GM12878 (cell line): ENCODE results near the gene ATP2A1. TPM values are rescaled to one million over a fixed set of nuclear protein-coding genes. Genes with fewer than 3 reads are reported as not detected.

ENCODE experiments used
- ATAC-seq: fragments of 200-7000 bp; cut with Tn5 transposase; 3 replicates; pipeline ENCODE4 v1.9.1; 2020; ENCODE audit warnings: mild to moderate bottlenecking, moderate library complexity
- BruUV-seq: library from RNA; stranded (reverse); fragments of 400-500 nt; replicated peaks from 2 replicates; lab custom pipeline; 2021; lab: Mats Ljungman, UMichigan
- CTCF ChIA-PET: fragments of 300-600 bp; sonication (Branson Sonifier 250); formaldehyde crosslinking; extraction: SDS; loops from one replicate; lab custom pipeline; 2021; ENCODE audit warnings: inconsistent platforms; lab: Yijun Ruan, JAX
- POLR2A ChIA-PET: fragments of 350-600 bp; formaldehyde crosslinking; extraction: SDS; loops from one replicate; lab custom pipeline; 2021; ENCODE audit warnings: inconsistent platforms; lab: Charles Lee
- RAD21 ChIA-PET: fragments of 300-600 bp; sonication (Branson Sonifier 250); formaldehyde crosslinking; loops from one replicate; lab custom pipeline; 2023; ENCODE audit warnings: antibody characterized with exemption; ENCODE audit not compliant: unreplicated experiment; lab: Charles Lee
- SMC1A ChIA-PET: fragments of 300-600 bp; sonication (Branson Sonifier 250); formaldehyde crosslinking; loops from one replicate; lab custom pipeline; 2023; ENCODE audit not compliant: unreplicated experiment, uncharacterized antibody; lab: Charles Lee
- DNase-seq: peaks from one replicate; pipeline ENCODE4 v3.0.0-alpha.2; 2011; ENCODE audit warnings: low read depth, low spot score
- FAIRE-seq: peaks from 3 replicates; lab custom pipeline; 2011; peaks lifted over from hg19 to GRCh38; lab: Jason Lieb, UNC
- H2AFZ ChIP-seq: 2 replicates; pipeline ENCODE4 v1.6.0; 2011; ENCODE audit warnings: low read depth, low read length, control low read depth; ENCODE audit not compliant: control insufficient read depth
- H3K27ac ChIP-seq: 2 replicates; pipeline ENCODE4 v1.5.1; 2011; ENCODE audit warnings: control low read depth; ENCODE audit not compliant: control insufficient read depth, insufficient read depth
- H3K27me3 ChIP-seq, 2 experiments: replicated peaks in 1 of 2; 2 replicates each; pipeline versions ENCODE4 v1.6.0 to v1.6.1; 2011; ENCODE audit warnings: low read length in 1 of 2; ENCODE audit not compliant: control insufficient read depth in 2 of 2, insufficient read depth in 2 of 2
- H3K36me3 ChIP-seq, 2 experiments: 2 replicates each; pipeline ENCODE4 v1.5.1; 2011; ENCODE audit warnings: low read length in 1 of 2; ENCODE audit not compliant: control insufficient read depth in 2 of 2, insufficient read depth in 2 of 2
- H3K4me1 ChIP-seq: 2 replicates; pipeline ENCODE4 v1.6.1; 2011; ENCODE audit warnings: mild to moderate bottlenecking, low read length, moderate library complexity, mixed read lengths; ENCODE audit not compliant: control insufficient read depth, insufficient read depth
- H3K4me2 ChIP-seq: 2 replicates; pipeline ENCODE4 v1.6.0; 2011; ENCODE audit warnings: control low read depth; ENCODE audit not compliant: control insufficient read depth, insufficient read depth
- H3K4me3 ChIP-seq: fragments of 200-600 bp; sonication (generic); 2 replicates; pipeline ENCODE4 v1.5.1; 2016
- H3K79me2 ChIP-seq: 2 replicates; pipeline ENCODE4 v1.6.0; 2011; ENCODE audit warnings: low read length; ENCODE audit not compliant: control insufficient read depth, insufficient read depth
- H3K9ac ChIP-seq: 2 replicates; pipeline ENCODE4 v1.8.0; 2011; ENCODE audit warnings: low read length, control low read depth, mixed read lengths; ENCODE audit not compliant: control insufficient read depth, insufficient read depth
- H3K9me3 ChIP-seq: replicated peaks from 3 replicates; pipeline ENCODE4 v1.5.1; 2011; ENCODE audit warnings: mild to moderate bottlenecking, low read length; ENCODE audit not compliant: control insufficient read depth, insufficient read depth
- H4K20me1 ChIP-seq: 2 replicates; pipeline ENCODE4 v1.6.0; 2011; ENCODE audit not compliant: control insufficient read depth, insufficient read depth
- CBFB ChIP-seq: IDR thresholded peaks from 2 replicates; pipeline ENCODE4 v1.6.1; 2016; ENCODE audit warnings: antibody characterized with exemption, low read depth
- FOXM1 ChIP-seq: IDR thresholded peaks from 2 replicates; pipeline ENCODE4 v1.6.1; 2012; ENCODE audit warnings: low read depth, mild to moderate bottlenecking, inconsistent platforms, low read length, moderate library complexity
- IRF4 ChIP-seq: IDR thresholded peaks from 2 replicates; pipeline ENCODE4 v1.6.1; 2011; ENCODE audit warnings: low read depth, low read length
- KLF5 ChIP-seq: fragments of 450-650 bp; IDR thresholded peaks from 2 replicates; pipeline ENCODE4 v1.6.1; 2014; ENCODE audit warnings: mild to moderate bottlenecking; ENCODE audit not compliant: partially characterized antibody
- MEF2A ChIP-seq: IDR thresholded peaks from 2 replicates; pipeline ENCODE4 v1.6.1; 2011; ENCODE audit warnings: low read depth, mild to moderate bottlenecking, low read length, moderate library complexity; ENCODE audit not compliant: insufficient read depth
- MYB ChIP-seq: fragments of 150-350 bp; IDR thresholded peaks from 2 replicates; pipeline ENCODE4 v1.6.1; 2014; ENCODE audit warnings: mild to moderate bottlenecking, low read depth, low read length, borderline replicate concordance
- NR2F1 ChIP-seq: fragments of 450-650 bp; conservative IDR thresholded peaks from 2 replicates; pipeline ENCODE4 v1.6.1; 2017; ENCODE audit warnings: mild to moderate bottlenecking
- SUZ12 ChIP-seq: fragments of 200-600 bp; sonication (generic); IDR thresholded peaks from one replicate; pipeline ENCODE4 v1.6.1; 2018; ENCODE audit warnings: antibody characterized with exemption, mild to moderate bottlenecking; ENCODE audit not compliant: unreplicated experiment
- TCF12 ChIP-seq: IDR thresholded peaks from 2 replicates; pipeline ENCODE4 v1.6.1; 2011; ENCODE audit warnings: low read depth, mild to moderate bottlenecking, low read length
- ZNF622 ChIP-seq: fragments of 450-650 bp; IDR thresholded peaks from 2 replicates; pipeline ENCODE4 v1.6.1; 2017; ENCODE audit warnings: mild to moderate bottlenecking, inconsistent platforms
- ZZZ3 ChIP-seq: IDR thresholded peaks from 2 replicates; pipeline ENCODE4 v1.6.1; 2011; ENCODE audit warnings: low read depth; ENCODE audit not compliant: control insufficient read depth, insufficient read length
- WGBS: methylation state at CpG from one replicate; pipeline ENCODE4 v1.1.6; 2016; ENCODE audit warnings: low lambda C conversion rate; ENCODE audit not compliant: insufficient replicate concordance, insufficient coverage; ENCODE audit errors: missing lambda C conversion rate; 5-methylcytosine and 5-hydroxymethylcytosine counted together
- in situ Hi-C: fragments of 300-500 bp; cut with MboI; formaldehyde crosslinking; loops from 9 replicates; pipeline ENCODE4 v1.14.3; 2018; ENCODE audit warnings: mixed read lengths
- intact Hi-C: fragments of 100-400 bp; cut with micrococcal nuclease; formaldehyde crosslinking; loops from one replicate; pipeline ENCODE4 v1.14.2; 2022; ENCODE audit not compliant: unreplicated experiment
- polyA plus RNA-seq, 11 experiments: library from polyadenylated mRNA; depleted of rRNA in 4 of 11; unstranded in 6 of 11; stranded (reverse) in 5 of 11; fragments of >200 nt; fragmentation: Nextera tagmentation in 4 of 11; fragmentation: Illumina TruSeq in 1 of 11; extraction: Ambion mirVana in 4 of 11; extraction: Trizol in 1 of 11; gene quantifications; 1 replicate in 1 of 11; 2 replicates in 10 of 11; pipeline versions ENCODE4 v1.2.1 to v1.2.3, GENCODE V29; 2011 to 2016; ENCODE audit warnings: inconsistent platforms in 2 of 11, missing spikeins in 2 of 11, low read depth in 1 of 11
- total RNA-seq, 4 experiments: library from RNA; depleted of rRNA in 3 of 4; stranded (reverse); fragments of >200 nt in 3 of 4; fragmentation: Illumina TruSeq in 1 of 4; extraction: Trizol in 1 of 4; gene quantifications; 2 replicates each; pipeline versions ENCODE4 v1.2.1 to v1.2.3, GENCODE V29; 2013 to 2021
- TF ChIP-seq, protein P1 (sequence below): fragments of 150-350 bp; IDR thresholded peaks from 2 replicates; pipeline ENCODE4 v1.6.1; 2016; ENCODE audit warnings: low read depth, low read length
- TF ChIP-seq, protein P2 (sequence below): IDR thresholded peaks from 2 replicates; pipeline ENCODE4 v1.6.1; 2011; ENCODE audit warnings: mild to moderate bottlenecking, low read depth, low read length, moderate library complexity; ENCODE audit not compliant: insufficient replicate concordance
- TF ChIP-seq, protein P3 (sequence below): fragments of 450-650 bp; IDR thresholded peaks from 2 replicates; pipeline ENCODE4 v1.6.1; 2017; ENCODE audit warnings: mild to moderate bottlenecking
- TF ChIP-seq, protein P4 (sequence below): IDR thresholded peaks from 2 replicates; pipeline ENCODE4 v1.6.1; 2012; ENCODE audit warnings: mild to moderate bottlenecking, low read depth, low read length

The ATP2A1 gene
- total and polyA plus RNA-seq, 10 of the 15 experiments (the other 5 are each of a cell fraction or from before 2014, with no cell fraction given) = 0.13 to 1.7 (median 0.88) TPM

DNA sequence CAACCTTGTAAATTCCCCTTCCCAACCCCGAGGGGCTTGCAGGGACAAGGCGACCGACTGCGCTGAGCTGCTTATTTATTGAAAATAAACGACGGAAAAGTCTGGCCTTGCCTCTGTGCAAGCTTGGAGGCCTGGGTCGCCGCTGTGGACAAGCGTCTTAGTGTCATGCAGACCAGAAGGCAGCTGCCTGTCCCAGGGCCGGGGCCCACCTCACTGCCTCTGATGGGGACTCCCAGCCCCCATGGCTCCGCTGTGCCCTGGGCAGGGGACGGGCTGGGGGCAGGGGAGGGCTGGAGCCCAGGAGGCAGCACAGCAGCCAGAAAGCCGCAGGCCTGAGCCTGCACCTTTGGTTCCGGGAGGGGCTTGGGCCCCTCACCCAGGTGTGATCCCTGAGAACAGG lies 26.1 kb downstream of the ATP2A1 start:
- RAD21 ChIA-PET = no interaction called here
- H3K27me3 ChIP-seq = no peaks in the 10 kb centered on the region
- POLR2A ChIA-PET = no interaction called here
- H3K79me2 ChIP-seq = no peaks in the 10 kb centered on the region
- no peaks in the 10 kb centered on the region for H4K20me1 ChIP-seq
- no peak overlapping the region for H3K4me3 ChIP-seq
- H3K27ac ChIP-seq = no peak overlapping the region
- WGBS = 86% methylated on average over 14 of the region's 14 CpGs
- no peaks in the 10 kb centered on the region for H3K9me3 ChIP-seq
- ATAC-seq = no peak
- intact Hi-C loops = no loop called here
- BruUV-seq = no TSS peak
- CTCF ChIA-PET = no interaction called here
- DNase-seq = no peak
- SMC1A ChIA-PET = no interaction called here
- H2AFZ ChIP-seq = no peak overlapping the region
- H3K9ac ChIP-seq = no peak overlapping the region
- no peak overlapping the region for H3K4me2 ChIP-seq
- FAIRE-seq = no peak
- H3K4me1 ChIP-seq = no peaks in the 10 kb centered on the region
- peaks cover 6 to 8% of the 10 kb centered on the region in 2 experiments; a peak in 3 of 4 replicates for H3K36me3 ChIP-seq
- in situ Hi-C loops = no loop called here
- TF ChIP-seq IRF4 = no peak
- TF ChIP-seq FOXM1 = no peak
- TF ChIP-seq SUZ12 = no peak
- TF ChIP-seq KLF5 = no peak
- no peak for TF ChIP-seq MEF2A
- TF ChIP-seq ZNF622 = no peak
- no peak for TF ChIP-seq CBFB
- TF ChIP-seq NR2F1 = no peak
- TF ChIP-seq, protein P1, sequence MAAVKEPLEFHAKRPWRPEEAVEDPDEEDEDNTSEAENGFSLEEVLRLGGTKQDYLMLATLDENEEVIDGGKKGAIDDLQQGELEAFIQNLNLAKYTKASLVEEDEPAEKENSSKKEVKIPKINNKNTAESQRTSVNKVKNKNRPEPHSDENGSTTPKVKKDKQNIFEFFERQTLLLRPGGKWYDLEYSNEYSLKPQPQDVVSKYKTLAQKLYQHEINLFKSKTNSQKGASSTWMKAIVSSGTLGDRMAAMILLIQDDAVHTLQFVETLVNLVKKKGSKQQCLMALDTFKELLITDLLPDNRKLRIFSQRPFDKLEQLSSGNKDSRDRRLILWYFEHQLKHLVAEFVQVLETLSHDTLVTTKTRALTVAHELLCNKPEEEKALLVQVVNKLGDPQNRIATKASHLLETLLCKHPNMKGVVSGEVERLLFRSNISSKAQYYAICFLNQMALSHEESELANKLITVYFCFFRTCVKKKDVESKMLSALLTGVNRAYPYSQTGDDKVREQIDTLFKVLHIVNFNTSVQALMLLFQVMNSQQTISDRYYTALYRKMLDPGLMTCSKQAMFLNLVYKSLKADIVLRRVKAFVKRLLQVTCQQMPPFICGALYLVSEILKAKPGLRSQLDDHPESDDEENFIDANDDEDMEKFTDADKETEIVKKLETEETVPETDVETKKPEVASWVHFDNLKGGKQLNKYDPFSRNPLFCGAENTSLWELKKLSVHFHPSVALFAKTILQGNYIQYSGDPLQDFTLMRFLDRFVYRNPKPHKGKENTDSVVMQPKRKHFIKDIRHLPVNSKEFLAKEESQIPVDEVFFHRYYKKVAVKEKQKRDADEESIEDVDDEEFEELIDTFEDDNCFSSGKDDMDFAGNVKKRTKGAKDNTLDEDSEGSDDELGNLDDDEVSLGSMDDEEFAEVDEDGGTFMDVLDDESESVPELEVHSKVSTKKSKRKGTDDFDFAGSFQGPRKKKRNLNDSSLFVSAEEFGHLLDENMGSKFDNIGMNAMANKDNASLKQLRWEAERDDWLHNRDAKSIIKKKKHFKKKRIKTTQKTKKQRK = no peak
- TF ChIP-seq ZZZ3 = no peak
- no peak for TF ChIP-seq TCF12
- TF ChIP-seq, protein P2, sequence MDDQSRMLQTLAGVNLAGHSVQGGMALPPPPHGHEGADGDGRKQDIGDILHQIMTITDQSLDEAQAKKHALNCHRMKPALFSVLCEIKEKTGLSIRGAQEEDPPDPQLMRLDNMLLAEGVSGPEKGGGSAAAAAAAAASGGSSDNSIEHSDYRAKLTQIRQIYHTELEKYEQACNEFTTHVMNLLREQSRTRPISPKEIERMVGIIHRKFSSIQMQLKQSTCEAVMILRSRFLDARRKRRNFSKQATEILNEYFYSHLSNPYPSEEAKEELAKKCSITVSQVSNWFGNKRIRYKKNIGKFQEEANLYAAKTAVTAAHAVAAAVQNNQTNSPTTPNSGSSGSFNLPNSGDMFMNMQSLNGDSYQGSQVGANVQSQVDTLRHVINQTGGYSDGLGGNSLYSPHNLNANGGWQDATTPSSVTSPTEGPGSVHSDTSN = no peak
- TF ChIP-seq, protein P3, sequence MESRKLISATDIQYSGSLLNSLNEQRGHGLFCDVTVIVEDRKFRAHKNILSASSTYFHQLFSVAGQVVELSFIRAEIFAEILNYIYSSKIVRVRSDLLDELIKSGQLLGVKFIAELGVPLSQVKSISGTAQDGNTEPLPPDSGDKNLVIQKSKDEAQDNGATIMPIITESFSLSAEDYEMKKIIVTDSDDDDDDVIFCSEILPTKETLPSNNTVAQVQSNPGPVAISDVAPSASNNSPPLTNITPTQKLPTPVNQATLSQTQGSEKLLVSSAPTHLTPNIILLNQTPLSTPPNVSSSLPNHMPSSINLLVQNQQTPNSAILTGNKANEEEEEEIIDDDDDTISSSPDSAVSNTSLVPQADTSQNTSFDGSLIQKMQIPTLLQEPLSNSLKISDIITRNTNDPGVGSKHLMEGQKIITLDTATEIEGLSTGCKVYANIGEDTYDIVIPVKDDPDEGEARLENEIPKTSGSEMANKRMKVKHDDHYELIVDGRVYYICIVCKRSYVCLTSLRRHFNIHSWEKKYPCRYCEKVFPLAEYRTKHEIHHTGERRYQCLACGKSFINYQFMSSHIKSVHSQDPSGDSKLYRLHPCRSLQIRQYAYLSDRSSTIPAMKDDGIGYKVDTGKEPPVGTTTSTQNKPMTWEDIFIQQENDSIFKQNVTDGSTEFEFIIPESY = no peak
- TF ChIP-seq, protein P4, sequence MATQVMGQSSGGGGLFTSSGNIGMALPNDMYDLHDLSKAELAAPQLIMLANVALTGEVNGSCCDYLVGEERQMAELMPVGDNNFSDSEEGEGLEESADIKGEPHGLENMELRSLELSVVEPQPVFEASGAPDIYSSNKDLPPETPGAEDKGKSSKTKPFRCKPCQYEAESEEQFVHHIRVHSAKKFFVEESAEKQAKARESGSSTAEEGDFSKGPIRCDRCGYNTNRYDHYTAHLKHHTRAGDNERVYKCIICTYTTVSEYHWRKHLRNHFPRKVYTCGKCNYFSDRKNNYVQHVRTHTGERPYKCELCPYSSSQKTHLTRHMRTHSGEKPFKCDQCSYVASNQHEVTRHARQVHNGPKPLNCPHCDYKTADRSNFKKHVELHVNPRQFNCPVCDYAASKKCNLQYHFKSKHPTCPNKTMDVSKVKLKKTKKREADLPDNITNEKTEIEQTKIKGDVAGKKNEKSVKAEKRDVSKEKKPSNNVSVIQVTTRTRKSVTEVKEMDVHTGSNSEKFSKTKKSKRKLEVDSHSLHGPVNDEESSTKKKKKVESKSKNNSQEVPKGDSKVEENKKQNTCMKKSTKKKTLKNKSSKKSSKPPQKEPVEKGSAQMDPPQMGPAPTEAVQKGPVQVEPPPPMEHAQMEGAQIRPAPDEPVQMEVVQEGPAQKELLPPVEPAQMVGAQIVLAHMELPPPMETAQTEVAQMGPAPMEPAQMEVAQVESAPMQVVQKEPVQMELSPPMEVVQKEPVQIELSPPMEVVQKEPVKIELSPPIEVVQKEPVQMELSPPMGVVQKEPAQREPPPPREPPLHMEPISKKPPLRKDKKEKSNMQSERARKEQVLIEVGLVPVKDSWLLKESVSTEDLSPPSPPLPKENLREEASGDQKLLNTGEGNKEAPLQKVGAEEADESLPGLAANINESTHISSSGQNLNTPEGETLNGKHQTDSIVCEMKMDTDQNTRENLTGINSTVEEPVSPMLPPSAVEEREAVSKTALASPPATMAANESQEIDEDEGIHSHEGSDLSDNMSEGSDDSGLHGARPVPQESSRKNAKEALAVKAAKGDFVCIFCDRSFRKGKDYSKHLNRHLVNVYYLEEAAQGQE = no peak
- no peak for TF ChIP-seq MYB
